Stimulated activated CD8-positive, alpha-beta memory T cell treated with anti-CD3 and anti-CD28 coated beads, Interleukin-15, amount 100 ng/mL, for 24 hours (primary cell): ENCODE data around the gene IGF2.

Source experiments
- DNase-seq: peaks from one replicate; pipeline ENCODE4 v3.0.0-alpha.2; 2020; ENCODE audit warnings: low read depth

Gene IGF2

GRCh38 chr11:2103668-2104523, 35.3 kb downstream of the IGF2 start:
- no peak for DNase-seq

GRCh38 chr11:2102883-2103213, 36.3 kb downstream of the IGF2 start:
- DNase-seq: no peak

- no peak for DNase-seq
Measured at GRCh38 chr11:2102132-2102882, 36.9 kb downstream of the IGF2 start.

GRCh38 chr11:2101171-2101675, 38.0 kb downstream of the IGF2 start:
- no peak for DNase-seq

- no peak for DNase-seq
Measured at GRCh38 chr11:2100361-2101170, 38.6 kb downstream of the IGF2 start.

GRCh38 chr11:2099516-2100349, 39.5 kb downstream of the IGF2 start:
- no peak for DNase-seq

GRCh38 chr11:2098691-2099515, 40.3 kb downstream of the IGF2 start:
- DNase-seq: no peak

GRCh38 chr11:2097998-2098690, 41.0 kb downstream of the IGF2 start:
- DNase-seq: no peak

- DNase-seq: no peak
Measured at GRCh38 chr11:2097356-2097997, 41.7 kb downstream of the IGF2 start.

- no peak for DNase-seq
Measured at GRCh38 chr11:2096919-2097301, 42.3 kb downstream of the IGF2 start.

- no peak for DNase-seq
Measured at GRCh38 chr11:2096011-2096918, 42.9 kb downstream of the IGF2 start.

- no peak for DNase-seq
Measured at GRCh38 chr11:2095542-2095941, 43.6 kb downstream of the IGF2 start.

GRCh38 chr11:2095198-2095520, 44.0 kb downstream of the IGF2 start:
- DNase-seq: no peak

GRCh38 chr11:2094354-2095197, 44.6 kb downstream of the IGF2 start:
- no peak for DNase-seq

GRCh38 chr11:2093575-2094353, 45.4 kb downstream of the IGF2 start:
- DNase-seq: no peak

GRCh38 chr11:2092956-2093412, 46.2 kb downstream of the IGF2 start:
- DNase-seq: no peak

GRCh38 chr11:2092464-2092910, 46.7 kb downstream of the IGF2 start:
- no peak for DNase-seq
